K562 (cell line): ENCODE measurements around the gene ADRM1. TPM values are rescaled to one million over a fixed set of nuclear protein-coding genes. Genes with fewer than 3 reads are reported as not detected.

ENCODE experiments used
- ATF3 ChIP-seq, 2 experiments: fragments of 450-650 bp in 1 of 2; sonication (generic) in 1 of 2; formaldehyde crosslinking in 1 of 2; IDR thresholded peaks in 1 of 2; conservative IDR thresholded peaks in 1 of 2; 2 replicates each; pipeline versions ENCODE4 v1.6.1 to v1.8.1; 2016 to 2023; ENCODE audit warnings: mild to moderate bottlenecking in 2 of 2, moderate library complexity in 2 of 2, inconsistent platforms in 1 of 2, missing genetic modification reagents in 1 of 2
- ETV6 ChIP-seq, 3 experiments: fragments of 150-350 bp in 1 of 3; sonication (generic) in 1 of 3; formaldehyde crosslinking in 1 of 3; IDR thresholded peaks; 2 replicates each; pipeline versions ENCODE4 v1.6.1 to v1.8.0; 2014 to 2022; ENCODE audit warnings: borderline replicate concordance in 2 of 3, low read depth in 2 of 3, antibody characterized with exemption in 1 of 3, low read length in 1 of 3, mild to moderate bottlenecking in 1 of 3, missing genetic modification reagents in 1 of 3
- HES1 ChIP-seq: fragments of 450-650 bp; IDR thresholded peaks from 2 replicates; pipeline ENCODE4 v1.6.1; 2016; ENCODE audit warnings: low read depth, mild to moderate bottlenecking, moderate library complexity
- NONO ChIP-seq, 2 experiments: fragments of 200-400 bp in 1 of 2; fragments of 450-650 bp in 1 of 2; formaldehyde crosslinking in 1 of 2; IDR thresholded peaks; 2 replicates each; pipeline ENCODE4 v1.6.1; 2017; ENCODE audit warnings: low read depth in 2 of 2, mild to moderate bottlenecking in 2 of 2, moderate library complexity in 2 of 2, low read length in 1 of 2
- YY1 ChIP-seq, 3 experiments: IDR thresholded peaks; 2 replicates each; pipeline ENCODE4 v1.6.1; 2011; ENCODE audit warnings: low read length in 2 of 3, mild to moderate bottlenecking in 2 of 3, moderate library complexity in 2 of 3, borderline replicate concordance in 1 of 3, control low read depth in 1 of 3, low read depth in 1 of 3; ENCODE audit not compliant: insufficient read depth in 3 of 3, insufficient replicate concordance in 2 of 3, control insufficient read depth in 1 of 3, insufficient read length in 1 of 3; ENCODE audit errors: extremely low read depth in 1 of 3
- ZBTB43 ChIP-seq: sonication (generic); formaldehyde crosslinking; IDR thresholded peaks from 2 replicates; pipeline ENCODE4 v1.8.0; 2023; ENCODE audit warnings: mild to moderate bottlenecking, missing genetic modification reagents
- polyA plus RNA-seq, 8 experiments: library from polyadenylated mRNA; depleted of rRNA in 4 of 8; stranded (reverse) in 5 of 8; unstranded in 3 of 8; fragments of >200 nt; fragmentation: Nextera tagmentation in 2 of 8; fragmentation: Illumina TruSeq in 1 of 8; extraction: Ambion mirVana in 2 of 8; extraction: Trizol in 1 of 8; gene quantifications; 2 replicates each; pipeline versions ENCODE4 v1.2.1 to v1.2.3, GENCODE V29; 2011 to 2014; ENCODE audit warnings: inconsistent platforms in 1 of 8, missing spikeins in 1 of 8
- total RNA-seq, 7 experiments: library from RNA; depleted of rRNA in 6 of 7; stranded (reverse); fragments of >200 nt in 6 of 7; fragmentation: Illumina TruSeq in 2 of 7; extraction: Trizol in 2 of 7; gene quantifications; 2 replicates each; pipeline versions ENCODE4 v1.2.1 to v1.2.3, GENCODE V29; 2011 to 2021; ENCODE audit warnings: low replicate concordance in 1 of 7

The ADRM1 gene
- total and polyA plus RNA-seq, 9 of the 15 experiments (the other 6 are each of a cell fraction or from before 2014, with no cell fraction given), result 5.0 to 223 (median 67.4) TPM

GRCh38 chr20:62286493-62287064 is 16.2 kb upstream of the ADRM1 start (continued):
- TF ChIP-seq ETV6 (IDR thresholded peaks at IDR 0.05; ENCODE audit: borderline replicate concordance in 1 of 2, low read depth in 2 of 2, low read length in 1 of 2) (no peak), ETV6 (CRISPR knock-in tag; IDR thresholded peaks at IDR 0.05; ENCODE audit: borderline replicate concordance) (no peak), YY1 (IDR thresholded peaks at IDR 0.05; ENCODE audit: borderline replicate concordance in 1 of 3, control insufficient read depth in 1 of 3, extremely low read depth in 1 of 3, insufficient read depth in 3 of 3, insufficient read length in 1 of 3, insufficient replicate concordance in 2 of 3, low read depth in 1 of 3, low read length in 2 of 3) (no peak), HES1 (no peak), ATF3 (IDR thresholded peaks at IDR 0.05) (no peak), ATF3 (CRISPR knock-in tag; conservative IDR thresholded peaks at IDR 0.05) (no peak), NONO (IDR thresholded peaks at IDR 0.05; ENCODE audit: low read depth in 2 of 2, low read length in 1 of 2) (no peak), ZBTB43 (CRISPR knock-in tag) (no peak)
